Mucosa of gallbladder (tissue), 1 donor: ENCODE results near the gene AJM1. TPM values are rescaled to one million over a fixed set of nuclear protein-coding genes. Genes with fewer than 3 reads are reported as not detected.

Experiments
- DNase-seq: peaks from one replicate; pipeline ENCODE4 v3.0.0-alpha.2; 2020; ENCODE audit warnings: low spot score
- total RNA-seq: library from RNA; stranded (reverse); gene quantifications from one replicate; pipeline ENCODE4 v1.2.1, GENCODE V29; 2021
- donor health status: DM: no; HTN: no; CAD: no.

Gene AJM1
- total RNA-seq, 1 donor from 2014 or later, result 19.4 TPM

DNA sequence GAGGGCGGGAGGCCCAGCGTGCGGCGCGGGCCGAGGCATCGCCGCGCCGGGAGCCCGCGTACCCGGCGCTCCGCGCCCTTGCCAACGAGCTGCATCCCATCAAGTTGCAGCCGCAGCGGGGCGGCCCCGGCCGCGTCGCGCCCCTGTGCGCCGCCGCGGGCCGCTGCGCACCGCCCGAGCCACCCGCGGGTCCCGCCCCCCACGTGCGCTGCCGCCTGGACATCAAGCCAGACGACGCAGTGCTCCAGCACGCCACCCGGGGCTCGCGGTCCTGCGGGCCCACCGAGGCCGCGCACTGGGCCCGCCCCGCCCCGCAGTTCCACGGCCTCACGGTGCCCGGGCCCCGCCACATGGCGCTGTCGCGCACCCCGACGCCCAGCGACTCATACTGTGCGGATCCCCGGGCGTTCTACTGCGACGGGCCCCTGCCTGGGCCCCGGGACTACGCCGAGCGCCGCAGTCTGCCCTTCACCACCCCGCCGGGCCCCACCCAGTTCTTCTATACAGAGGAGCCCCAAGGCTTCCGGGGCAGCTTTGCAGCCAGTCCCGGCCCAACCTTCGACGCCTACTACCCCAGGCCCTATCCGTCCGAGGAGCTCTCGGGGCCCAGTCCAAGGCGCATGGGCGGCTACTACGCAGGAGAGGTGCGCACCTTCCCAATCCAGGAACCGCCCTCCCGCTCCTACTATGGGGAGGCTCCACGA, 2.6 kb downstream of the AJM1 start:
- no peak for DNase-seq

- DNase-seq, result no peak
Measured at GRCh38 chr9:136845465-136846260, 3.4 kb downstream of the AJM1 start.

GRCh38 chr9:136846376-136847087, 4.3 kb downstream of the AJM1 start:
- DNase-seq, result no peak

- no peak for DNase-seq
Measured at GRCh38 chr9:136847088-136847825, 5.0 kb downstream of the AJM1 start.

DNA sequence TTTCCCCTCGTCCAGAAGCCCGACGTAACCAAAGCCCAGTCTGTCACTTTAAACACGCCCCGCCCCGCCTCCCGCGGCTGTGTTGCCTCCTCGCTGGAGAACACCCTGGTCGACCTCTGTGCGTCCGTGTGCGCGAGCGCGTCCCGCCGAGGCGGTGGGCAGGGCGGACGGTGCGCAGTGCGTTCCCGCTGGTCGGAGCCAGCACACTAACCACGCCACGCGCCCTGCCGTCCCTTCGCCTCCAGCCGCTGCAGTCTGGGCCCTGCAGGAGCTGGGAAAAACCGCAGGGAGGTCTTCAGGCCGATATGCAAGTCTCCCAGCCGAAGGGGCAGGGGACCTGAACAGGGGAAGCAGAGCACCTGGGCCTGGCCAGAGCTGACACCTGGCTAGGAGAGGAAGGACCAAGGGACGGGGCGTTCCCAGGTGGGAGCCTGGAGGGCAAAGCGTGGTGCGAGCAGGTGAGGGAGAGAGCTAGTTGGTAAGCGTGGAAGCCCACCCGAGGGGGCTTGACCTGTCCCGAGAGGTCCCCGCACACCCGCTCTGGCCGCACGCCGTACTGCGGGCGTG, 5.6 kb downstream of the AJM1 start:
- peak; percentile 85 for DNase-seq

- DNase-seq, result no peak
Measured at GRCh38 chr9:136848393-136849037, 6.2 kb downstream of the AJM1 start.

GRCh38 chr9:136849038-136849959, 7.0 kb downstream of the AJM1 start, which contains the start of gene PHPT1:
Gene PHPT1 (plus strand): TSS chr9:136849409. CDS start chr9:136849431, 22 bp downstream.
- DNase-seq, result peak; percentile 99

DNA sequence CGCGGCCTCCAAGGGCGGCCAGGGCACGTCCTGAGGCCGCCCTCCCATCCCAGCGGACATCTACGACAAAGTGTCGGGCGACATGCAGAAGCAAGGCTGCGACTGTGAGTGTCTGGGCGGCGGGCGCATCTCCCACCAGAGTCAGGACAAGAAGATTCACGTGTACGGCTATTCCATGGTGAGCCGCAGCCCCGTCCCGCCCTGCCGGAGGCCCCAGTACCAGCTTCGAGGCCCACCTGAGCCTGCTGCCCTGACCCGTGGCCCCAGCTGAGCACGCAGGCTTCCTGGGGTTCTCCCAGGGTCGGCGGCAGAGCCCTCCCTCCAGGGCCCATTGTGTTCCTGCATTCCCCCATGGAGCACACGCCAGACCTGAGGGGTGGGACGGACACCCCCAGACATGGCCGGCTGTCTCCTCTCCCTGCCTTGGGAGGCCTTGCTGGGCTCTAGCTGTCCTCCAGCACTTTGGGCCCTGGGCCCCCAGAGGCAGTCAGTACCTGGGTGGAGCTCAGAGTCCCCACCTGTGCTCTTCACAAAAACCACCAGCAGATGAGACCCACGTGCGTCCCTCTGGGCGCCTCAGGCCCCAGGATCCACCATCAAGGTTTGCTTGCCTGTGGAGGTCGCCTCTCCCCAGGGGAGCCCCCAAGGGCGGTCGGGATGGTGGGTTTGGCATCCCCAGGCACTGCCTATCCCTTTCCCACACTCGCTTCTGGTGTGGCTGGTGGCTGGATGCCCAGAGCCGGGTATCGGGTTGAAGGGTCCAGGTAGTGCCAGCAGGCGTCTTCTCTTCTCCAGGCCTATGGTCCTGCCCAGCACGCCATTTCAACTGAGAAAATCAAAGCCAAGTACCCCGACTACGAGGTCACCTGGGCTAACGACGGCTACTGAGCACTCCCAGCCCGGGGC, 7.9 kb downstream of the AJM1 start:
- DNase-seq, result no peak

DNA sequence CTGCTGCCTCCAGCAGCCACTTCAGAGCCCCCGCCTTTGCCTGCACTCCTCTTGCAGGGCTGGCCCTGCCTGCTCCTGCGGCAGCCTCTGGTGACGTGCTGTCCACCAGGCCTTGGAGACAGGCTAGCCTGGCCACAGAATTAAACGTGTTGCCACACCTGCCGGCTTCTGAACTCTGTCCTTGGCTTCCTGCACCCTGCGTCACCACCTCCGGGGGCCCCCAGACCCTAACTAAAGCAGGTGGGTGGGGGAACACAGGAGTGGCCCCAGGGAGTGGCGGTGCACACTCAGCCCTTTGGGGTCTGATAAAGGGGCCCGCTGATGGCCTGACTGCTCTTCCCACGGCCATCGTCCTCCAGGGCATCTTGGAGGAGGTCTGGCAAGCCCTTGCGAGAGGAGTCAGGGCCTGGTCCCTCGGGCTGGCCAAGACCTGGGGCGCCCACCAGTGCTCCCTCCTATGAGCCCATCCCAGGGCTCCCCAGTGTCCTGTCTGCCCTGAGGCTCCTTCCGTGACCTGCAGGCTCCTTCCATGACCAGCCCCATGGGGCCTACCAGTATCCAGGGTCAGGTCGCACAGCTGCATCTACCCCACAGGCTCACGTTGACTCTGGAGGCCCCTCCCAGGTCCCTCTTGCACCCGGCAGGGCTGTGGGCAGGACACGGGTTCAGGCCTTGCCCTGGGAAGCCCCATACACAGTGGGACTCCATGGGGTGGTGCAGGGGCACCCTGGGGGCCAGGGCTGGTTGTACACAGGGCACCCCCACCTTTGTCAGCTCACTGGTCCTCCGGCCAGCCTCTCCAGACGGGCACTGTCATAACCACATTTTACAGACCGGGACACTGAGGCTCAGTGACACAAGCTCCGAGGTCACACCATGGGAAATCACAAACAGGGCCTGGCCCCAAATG, 8.8 kb downstream of the AJM1 start:
- no peak for DNase-seq

DNA sequence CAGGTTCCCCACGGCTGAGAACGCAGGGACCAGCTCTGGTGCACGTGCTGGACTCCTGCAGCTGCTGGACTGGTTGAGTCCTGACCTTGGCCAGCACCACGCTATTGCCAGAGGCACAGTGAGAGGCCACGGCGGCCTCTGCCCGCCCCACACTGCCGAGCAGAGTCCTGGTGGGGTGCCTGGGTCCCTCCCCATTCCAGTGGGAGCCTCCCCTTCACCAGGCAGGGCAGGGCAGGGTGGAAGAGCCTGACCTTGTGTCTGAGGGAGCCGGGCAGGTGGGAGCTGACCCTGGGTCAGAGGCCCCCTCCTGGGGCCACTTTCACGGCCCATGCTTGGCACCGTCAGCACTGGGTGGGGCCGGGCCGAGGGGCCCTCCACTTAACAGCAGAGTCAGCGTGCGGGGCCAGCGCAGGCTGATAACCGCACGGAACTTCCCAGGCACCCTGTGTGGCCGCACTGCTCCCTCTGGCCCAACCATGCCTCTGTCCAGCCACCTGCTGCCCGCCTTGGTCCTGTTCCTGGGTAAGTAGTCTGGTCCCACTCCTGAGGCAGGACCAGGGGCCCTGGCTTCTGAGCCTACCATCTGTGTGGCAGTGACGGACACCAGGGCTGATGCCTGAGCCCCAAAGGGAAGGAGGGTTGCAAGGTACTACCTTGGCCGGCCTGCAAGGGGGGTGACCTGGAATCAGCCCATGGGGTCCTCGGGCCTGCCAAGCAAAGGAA, 9.8 kb downstream of the AJM1 start, which contains the start of gene MAMDC4:
Gene MAMDC4 (plus strand): TSS at position 406 of the 723 bp plus-strand sequence. CDS start 71 bp downstream, at position 477.
- DNase-seq, result no peak

DNA sequence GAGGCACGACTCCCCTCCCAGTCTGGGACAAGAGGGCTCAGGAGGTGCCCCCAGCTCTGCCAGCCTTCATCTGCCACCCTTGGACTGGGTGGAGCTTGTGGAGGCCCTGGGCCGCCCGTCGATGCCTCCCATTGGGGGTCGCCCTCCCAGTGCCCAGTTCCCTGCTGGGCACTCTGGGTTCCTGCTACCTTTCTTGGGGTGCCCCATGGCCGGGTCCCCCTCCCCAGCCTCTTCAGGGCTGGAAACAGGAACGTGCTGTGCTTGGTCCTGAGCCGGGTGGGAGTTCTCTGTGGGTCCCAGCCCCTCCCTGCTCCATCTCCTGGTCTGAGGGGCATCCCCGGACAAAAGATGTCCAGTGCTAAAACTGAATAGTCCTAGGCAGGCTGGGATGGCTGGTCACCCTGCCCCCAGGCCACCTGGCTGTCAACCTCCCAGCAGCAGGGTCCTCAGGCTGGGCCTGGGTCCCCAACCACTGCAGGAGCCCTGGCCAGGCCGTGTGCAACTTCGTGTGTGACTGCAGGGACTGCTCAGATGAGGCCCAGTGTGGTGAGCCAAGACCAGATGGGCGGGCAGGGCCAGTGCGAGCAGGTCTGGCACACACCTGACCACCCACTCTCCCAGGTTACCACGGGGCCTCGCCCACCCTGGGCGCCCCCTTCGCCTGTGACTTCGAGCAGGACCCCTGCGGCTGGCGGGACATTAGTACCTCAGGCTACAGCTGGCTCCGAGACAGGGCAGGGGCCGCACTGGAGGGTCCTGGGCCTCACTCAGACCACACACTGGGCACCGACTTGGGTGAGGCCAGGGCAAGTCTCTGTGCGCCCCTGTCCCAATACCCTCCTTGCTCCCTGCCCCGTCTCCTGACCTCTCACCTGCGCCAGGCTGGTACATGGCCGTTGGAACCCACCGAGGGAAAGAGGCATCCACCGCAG, 10.7 kb downstream of the AJM1 start:
- no peak for DNase-seq

DNA sequence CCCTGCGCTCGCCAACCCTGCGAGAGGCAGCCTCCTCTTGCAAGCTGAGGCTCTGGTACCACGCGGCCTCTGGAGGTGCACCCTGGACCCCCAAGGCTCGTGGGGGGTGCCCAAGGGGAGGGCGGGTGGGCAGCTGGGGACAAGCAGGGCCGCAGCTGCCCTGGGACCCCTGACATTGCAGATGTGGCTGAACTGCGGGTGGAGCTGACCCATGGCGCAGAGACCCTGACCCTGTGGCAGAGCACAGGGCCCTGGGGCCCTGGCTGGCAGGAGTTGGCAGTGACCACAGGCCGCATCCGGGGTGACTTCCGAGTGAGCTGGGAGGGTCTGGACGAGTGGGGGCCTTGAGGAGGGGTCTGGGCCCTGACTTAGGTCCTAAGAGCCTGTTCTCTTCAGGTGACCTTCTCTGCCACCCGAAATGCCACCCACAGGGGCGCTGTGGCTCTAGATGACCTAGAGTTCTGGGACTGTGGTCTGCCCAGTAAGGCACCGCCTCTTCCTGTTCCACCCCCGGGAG, 11.4 kb downstream of the AJM1 start:
- no peak for DNase-seq

DNA sequence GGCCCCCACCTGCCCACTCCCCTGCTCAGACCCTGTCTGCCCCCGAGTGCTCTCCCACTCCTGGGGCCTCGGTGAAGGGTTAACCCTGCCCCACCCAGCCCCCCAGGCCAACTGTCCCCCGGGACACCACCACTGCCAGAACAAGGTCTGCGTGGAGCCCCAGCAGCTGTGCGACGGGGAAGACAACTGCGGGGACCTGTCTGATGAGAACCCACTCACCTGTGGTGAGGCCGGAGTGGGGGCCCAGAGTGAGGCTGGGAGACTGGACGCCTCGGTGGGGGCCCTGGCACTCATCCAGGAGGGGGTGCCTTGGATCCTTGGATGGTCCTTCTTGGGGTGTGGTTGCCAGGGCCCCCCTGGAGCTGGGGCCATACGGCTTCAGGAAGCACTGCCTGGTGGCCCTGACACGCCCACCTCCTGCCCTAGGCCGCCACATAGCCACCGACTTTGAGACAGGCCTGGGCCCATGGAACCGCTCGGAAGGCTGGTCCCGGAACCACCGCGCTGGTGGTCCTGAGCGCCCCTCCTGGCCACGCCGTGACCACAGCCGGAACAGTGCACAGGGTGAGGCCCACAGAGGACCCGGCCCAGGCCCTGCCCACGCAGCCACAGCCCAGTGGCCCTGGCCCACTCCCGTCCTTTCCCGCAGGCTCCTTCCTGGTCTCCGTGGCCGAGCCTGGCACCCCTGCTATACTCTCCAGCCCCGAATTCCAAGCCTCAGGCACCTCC, 12.0 kb downstream of the AJM1 start:
- no peak for DNase-seq

DNA sequence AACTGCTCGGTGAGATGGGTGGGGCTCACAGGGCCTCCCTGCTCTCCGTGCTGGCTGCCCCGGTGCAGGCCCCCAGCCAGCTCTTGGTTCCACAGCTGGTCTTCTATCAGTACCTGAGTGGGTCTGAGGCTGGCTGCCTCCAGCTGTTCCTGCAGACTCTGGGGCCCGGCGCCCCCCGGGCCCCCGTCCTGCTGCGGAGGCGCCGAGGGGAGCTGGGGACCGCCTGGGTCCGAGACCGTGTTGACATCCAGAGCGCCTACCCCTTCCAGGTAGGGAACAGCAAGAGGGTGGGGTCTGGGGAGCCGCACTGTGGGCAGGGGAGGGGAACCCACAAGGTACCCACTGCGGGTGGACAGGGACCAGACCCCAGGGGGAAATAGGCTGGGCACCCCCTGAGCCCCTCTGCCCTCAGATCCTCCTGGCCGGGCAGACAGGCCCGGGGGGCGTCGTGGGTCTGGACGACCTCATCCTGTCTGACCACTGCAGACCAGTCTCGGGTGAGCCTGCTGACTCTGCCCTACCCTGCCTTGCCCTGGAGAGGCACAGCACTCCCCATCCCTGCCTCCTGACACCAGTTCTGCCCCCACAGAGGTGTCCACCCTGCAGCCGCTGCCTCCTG, 12.7 kb downstream of the AJM1 start:
- DNase-seq, result no peak
